IPS-18a (cell line): ENCODE results near the gene TRMT61A.

Experiments
- H3K27ac ChIP-seq: one replicate; pipeline ENCODE4 v1.5.1; 2013; ENCODE audit warnings: low read length
- H3K27me3 ChIP-seq: one replicate; pipeline ENCODE4 v1.6.1; 2013; ENCODE audit warnings: mild to moderate bottlenecking, low read length; ENCODE audit not compliant: control insufficient read depth, insufficient read depth
- H3K36me3 ChIP-seq: one replicate; pipeline ENCODE4 v1.6.1; 2013; ENCODE audit warnings: low read depth, low read length; ENCODE audit not compliant: control insufficient read depth
- H3K4me1 ChIP-seq: one replicate; pipeline ENCODE4 v1.6.1; 2013; ENCODE audit warnings: low read depth, low read length; ENCODE audit not compliant: control insufficient read depth
- H3K4me3 ChIP-seq: one replicate; pipeline ENCODE4 v1.5.1; 2013; ENCODE audit warnings: low read length
- H3K9ac ChIP-seq: one replicate; pipeline ENCODE4 v1.6.1; 2013; ENCODE audit warnings: mild to moderate bottlenecking, low read length, moderate library complexity
- H3K9me3 ChIP-seq: one replicate; pipeline ENCODE4 v1.6.1; 2013; ENCODE audit warnings: low read depth, low read length; ENCODE audit not compliant: control insufficient read depth

The TRMT61A gene

GRCh38 chr14:103548463-103549351, 19.7 kb downstream of the TRMT61A start:
- Histone ChIP-seq H3K36me3 (no peaks in the 10 kb centered on the region), H3K27me3 (no peaks in the 10 kb centered on the region), H3K9ac (no peak overlapping the region), H3K4me1 (peaks cover 2% of the 10 kb centered on the region), H3K27ac (no peak overlapping the region), H3K9me3 (no peaks in the 10 kb centered on the region), H3K4me3 (no peak overlapping the region)

- no peaks in the 10 kb centered on the region for H3K4me1 ChIP-seq
- no peak overlapping the region for H3K4me3 ChIP-seq
- H3K9ac ChIP-seq: no peak overlapping the region
- no peaks in the 10 kb centered on the region for H3K36me3 ChIP-seq
- no peak overlapping the region for H3K27ac ChIP-seq
- H3K9me3 ChIP-seq: no peaks in the 10 kb centered on the region
- H3K27me3 ChIP-seq: no peaks in the 10 kb centered on the region
Measured at GRCh38 chr14:103549361-103550311, 20.6 kb downstream of the TRMT61A start.

DNA sequence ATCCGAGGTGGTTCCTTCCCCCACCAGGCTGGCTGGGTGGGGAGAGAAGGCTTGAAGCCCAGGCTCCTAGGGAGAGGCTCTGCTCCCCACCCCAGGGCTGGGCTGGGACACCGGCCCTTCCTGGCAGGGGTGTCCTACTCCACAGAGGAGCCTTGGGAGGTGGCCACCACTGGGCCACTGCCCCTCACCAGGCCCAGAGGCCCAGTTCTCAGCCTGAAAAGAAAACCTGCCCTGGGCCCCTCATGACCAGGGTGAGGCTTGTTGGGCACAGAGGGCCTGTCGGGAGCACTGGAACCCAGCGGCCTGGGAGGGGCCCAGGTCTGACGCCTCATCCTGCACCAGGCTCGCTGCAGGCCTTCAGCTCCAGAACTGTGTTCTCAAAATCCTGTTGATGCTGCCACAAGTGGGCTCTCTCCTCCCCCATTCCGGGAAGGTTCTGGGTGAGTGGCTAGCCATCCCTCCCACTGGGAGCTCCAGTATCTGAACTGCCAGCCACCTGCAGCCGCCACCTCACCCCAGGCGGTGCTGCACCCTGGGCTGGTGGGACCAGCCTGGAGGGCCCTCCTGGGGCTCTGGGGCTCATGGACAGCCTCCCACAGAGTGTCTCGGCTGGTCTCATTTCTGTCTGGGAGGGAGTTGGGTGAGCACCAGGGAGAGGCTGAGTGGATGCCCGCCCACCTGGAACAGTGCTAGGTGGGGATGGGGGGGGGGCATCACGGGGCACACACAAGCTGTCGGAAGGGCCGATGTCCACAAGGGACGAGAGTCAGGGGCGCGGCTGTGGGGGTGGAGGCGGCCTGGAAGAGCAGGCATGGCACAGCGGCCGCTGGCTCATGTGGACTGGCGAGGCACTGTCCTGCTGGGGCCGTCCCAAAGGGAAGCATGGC, 21.7 kb downstream of the TRMT61A start:
- Histone ChIP-seq H3K27me3 (no peaks in the 10 kb centered on the region), H3K9me3 (no peaks in the 10 kb centered on the region), H3K4me3 (no peak overlapping the region), H3K36me3 (no peaks in the 10 kb centered on the region), H3K4me1 (no peaks in the 10 kb centered on the region), H3K9ac (no peak overlapping the region), H3K27ac (no peak overlapping the region)

GRCh38 chr14:103551338-103551762, 22.4 kb downstream of the TRMT61A start:
- Histone ChIP-seq H3K27me3 (no peaks in the 10 kb centered on the region), H3K9ac (no peak overlapping the region), H3K27ac (no peak overlapping the region), H3K4me1 (no peaks in the 10 kb centered on the region), H3K36me3 (no peaks in the 10 kb centered on the region), H3K9me3 (no peaks in the 10 kb centered on the region), H3K4me3 (no peak overlapping the region)

- H3K27me3 ChIP-seq: no peaks in the 10 kb centered on the region
- no peak overlapping the region for H3K4me3 ChIP-seq
- H3K4me1 ChIP-seq: no peaks in the 10 kb centered on the region
- H3K36me3 ChIP-seq: no peaks in the 10 kb centered on the region
- H3K27ac ChIP-seq: no peak overlapping the region
- H3K9me3 ChIP-seq: no peaks in the 10 kb centered on the region
- no peak overlapping the region for H3K9ac ChIP-seq
Measured at GRCh38 chr14:103552011-103552845, 23.2 kb downstream of the TRMT61A start.

DNA sequence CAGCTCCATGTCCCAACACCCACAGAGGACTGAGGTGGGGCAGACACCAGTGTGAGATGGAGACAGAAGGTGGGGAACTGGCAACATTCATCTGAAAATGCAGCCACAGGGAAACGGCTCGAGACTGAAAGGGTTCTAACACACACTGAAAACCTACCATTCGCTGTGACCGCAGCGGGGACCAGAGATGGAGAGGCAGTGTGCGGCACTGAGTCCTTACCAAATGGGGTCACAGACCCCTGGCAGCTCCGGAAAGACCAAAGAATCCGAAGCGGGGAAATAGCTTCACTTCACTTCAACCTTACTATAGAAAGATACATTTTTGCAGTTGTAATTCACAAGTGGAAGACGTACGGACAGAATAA, 23.8 kb downstream of the TRMT61A start:
- no peaks in the 10 kb centered on the region for H3K36me3 ChIP-seq
- H3K27ac ChIP-seq: no peak overlapping the region
- no peak overlapping the region for H3K9ac ChIP-seq
- no peaks in the 10 kb centered on the region for H3K27me3 ChIP-seq
- no peak overlapping the region for H3K4me3 ChIP-seq
- no peaks in the 10 kb centered on the region for H3K4me1 ChIP-seq
- no peaks in the 10 kb centered on the region for H3K9me3 ChIP-seq

- H3K4me1 ChIP-seq: no peaks in the 10 kb centered on the region
Measured at GRCh38 chr14:103555559-103556337, 26.8 kb downstream of the TRMT61A start.

GRCh38 chr14:103556946-103557758, 28.2 kb downstream of the TRMT61A start:
- Histone ChIP-seq H3K36me3 (peaks cover 26% of the 10 kb centered on the region), H3K4me3 (no peak overlapping the region), H3K9ac (no peak overlapping the region), H3K9me3 (no peaks in the 10 kb centered on the region), H3K27ac (no peak overlapping the region), H3K27me3 (no peaks in the 10 kb centered on the region), H3K4me1 (peaks cover 6% of the 10 kb centered on the region)

More at GRCh38 chr14:103555559-103556337, 26.8 kb downstream of the TRMT61A start:
- H3K4me3 ChIP-seq: no peak overlapping the region
- H3K9ac ChIP-seq: no peak overlapping the region
- H3K9me3 ChIP-seq: no peaks in the 10 kb centered on the region
- peaks cover 26% of the 10 kb centered on the region for H3K36me3 ChIP-seq
- no peaks in the 10 kb centered on the region for H3K27me3 ChIP-seq
- no peak overlapping the region for H3K27ac ChIP-seq

GRCh38 chr14:103558071-103558882, 29.3 kb downstream of the TRMT61A start:
- no peak overlapping the region for H3K9ac ChIP-seq
- no peak overlapping the region for H3K4me3 ChIP-seq
- no peaks in the 10 kb centered on the region for H3K27me3 ChIP-seq
- H3K9me3 ChIP-seq: no peaks in the 10 kb centered on the region
- H3K27ac ChIP-seq: no peak overlapping the region
- peaks cover 6% of the 10 kb centered on the region for H3K4me1 ChIP-seq
- H3K36me3 ChIP-seq: peaks cover 26% of the 10 kb centered on the region
